ENCODE measurements around the gene ZMYND8.
"Not testable (repeated sequence)": the region's sequence is repeated elsewhere in the genome, so short reads cannot be mapped to it uniquely, and the experiment has no call there.

The ZMYND8 gene

DNA sequence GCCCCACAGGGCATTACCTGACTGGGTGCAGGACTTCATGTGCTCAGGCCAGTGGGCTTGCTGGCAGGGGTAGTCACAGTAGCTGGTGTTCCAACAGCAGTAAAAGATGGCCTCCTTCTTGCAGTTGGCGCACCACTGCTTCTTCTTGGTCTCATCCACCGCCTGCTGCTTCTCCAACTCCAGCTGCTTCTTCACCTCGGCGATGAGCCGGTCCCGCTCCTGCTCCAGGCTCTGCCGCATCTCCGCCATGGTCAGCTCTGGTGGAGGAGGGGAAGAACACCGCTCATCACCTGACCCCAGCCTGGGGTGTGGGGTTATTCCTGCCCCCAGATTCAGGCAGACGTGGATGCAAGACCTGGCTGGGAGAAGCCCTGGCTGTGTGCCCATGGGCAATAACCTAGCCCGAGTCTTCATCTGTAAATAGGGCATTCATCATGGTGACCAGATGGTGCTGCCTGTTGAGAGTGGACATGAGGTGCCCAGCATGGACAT, 132.2 kb downstream of the ZMYND8 start:
- no peak for DNase-seq (ENCODE audit: low spot score)

DNA sequence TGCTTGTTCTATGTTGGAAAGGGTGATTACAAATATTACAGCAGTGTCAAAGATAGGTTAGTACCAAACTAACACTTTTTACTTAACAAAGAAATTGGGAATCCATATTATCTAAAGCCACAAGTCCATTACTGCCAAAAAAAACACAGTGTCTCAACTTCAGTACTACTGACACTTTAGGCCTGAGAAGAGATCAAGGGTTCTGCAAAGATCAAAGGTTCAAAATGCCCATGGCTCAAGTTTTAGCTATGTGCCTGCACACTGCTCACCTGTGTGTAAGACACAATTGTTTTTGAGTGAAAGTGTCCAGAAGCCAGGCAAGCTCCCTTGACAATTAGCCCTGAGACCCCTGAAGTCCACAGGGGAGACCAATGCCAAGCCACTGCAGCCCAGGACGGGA, 132.6 kb downstream of the ZMYND8 start:
- no peak for DNase-seq (ENCODE audit: low spot score)

DNA sequence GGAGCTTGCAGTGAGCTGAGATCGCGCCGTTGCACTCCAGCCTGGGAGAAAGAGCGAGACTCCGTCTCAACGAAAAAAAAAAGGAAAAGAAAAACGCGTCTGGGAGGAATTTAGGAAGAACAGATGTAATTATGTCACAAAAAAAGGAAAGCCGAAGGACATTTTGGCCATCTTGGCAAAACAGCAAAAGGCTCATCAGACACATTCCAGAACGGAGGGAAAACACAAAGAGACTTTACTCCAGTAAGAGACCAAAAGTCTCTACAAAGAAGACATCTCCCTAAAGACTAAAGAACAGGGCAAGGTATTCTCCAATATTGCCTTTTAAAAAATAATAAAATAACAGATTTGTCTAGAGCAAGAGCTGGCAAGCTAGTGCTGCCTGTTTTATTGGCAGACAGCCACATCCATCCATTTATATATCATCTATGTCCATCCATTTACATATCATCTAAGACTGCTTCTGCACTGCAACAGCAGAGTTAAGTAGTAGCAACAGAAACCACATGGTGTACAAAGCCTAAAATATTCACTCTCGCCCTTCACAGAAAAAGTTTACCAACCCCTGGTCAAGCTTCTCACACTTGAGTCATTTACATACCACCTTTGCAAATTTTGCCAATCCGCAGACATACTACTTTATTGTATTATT, 133.9 kb downstream of the ZMYND8 start:
- no peak for DNase-seq (ENCODE audit: low spot score)

DNA sequence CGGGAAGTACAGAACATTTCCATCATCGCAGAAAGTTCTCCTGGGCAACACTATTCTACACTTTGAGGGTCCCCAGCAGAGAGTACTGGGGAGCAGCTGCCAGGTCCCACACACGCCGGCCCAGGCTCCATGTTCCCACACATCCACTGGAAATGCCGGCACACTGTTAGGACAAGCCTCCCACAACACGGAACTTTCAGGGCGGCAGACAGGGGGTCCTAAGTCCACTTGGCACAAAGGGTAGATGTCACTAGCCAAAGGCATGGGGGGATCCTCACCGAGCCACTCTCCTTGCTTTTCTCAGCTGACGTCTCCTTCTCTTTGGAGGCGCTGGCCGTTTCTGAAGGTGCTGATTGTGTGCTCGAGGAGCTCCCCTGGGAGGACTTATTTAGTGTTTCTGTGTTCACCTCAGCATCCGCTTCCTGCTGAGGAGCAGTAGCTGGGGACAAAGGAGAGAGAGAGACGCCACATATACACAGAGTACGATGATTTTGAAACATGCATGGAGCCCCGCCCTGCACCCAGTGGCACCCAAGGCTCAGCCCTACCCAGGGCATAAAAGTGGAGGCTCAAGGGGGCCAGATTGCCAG, 135.4 kb downstream of the ZMYND8 start:
- DNase-seq (ENCODE audit: low spot score), result no peak

DNA sequence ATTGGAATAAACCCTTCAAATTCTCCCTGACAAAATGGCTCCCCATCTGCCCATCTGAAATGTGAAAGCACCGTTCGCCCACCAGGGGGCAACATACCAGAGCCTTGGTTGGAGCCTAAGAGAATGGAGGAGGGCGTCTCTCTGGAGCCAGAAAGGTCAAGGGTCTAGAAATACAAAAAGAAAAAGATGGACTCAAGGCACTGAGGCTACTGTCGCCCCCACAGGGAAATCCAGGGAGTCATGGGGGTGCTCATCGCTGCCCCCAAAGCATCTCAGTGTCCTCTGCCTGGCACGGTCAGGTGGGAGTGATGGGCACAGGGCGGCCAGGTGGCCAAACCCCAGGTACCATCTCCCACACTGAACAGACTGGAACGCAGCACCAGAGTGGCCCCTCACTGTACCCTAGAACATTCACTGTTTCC, 136.3 kb downstream of the ZMYND8 start:
- DNase-seq (ENCODE audit: low spot score), result peak; percentile 45

DNA sequence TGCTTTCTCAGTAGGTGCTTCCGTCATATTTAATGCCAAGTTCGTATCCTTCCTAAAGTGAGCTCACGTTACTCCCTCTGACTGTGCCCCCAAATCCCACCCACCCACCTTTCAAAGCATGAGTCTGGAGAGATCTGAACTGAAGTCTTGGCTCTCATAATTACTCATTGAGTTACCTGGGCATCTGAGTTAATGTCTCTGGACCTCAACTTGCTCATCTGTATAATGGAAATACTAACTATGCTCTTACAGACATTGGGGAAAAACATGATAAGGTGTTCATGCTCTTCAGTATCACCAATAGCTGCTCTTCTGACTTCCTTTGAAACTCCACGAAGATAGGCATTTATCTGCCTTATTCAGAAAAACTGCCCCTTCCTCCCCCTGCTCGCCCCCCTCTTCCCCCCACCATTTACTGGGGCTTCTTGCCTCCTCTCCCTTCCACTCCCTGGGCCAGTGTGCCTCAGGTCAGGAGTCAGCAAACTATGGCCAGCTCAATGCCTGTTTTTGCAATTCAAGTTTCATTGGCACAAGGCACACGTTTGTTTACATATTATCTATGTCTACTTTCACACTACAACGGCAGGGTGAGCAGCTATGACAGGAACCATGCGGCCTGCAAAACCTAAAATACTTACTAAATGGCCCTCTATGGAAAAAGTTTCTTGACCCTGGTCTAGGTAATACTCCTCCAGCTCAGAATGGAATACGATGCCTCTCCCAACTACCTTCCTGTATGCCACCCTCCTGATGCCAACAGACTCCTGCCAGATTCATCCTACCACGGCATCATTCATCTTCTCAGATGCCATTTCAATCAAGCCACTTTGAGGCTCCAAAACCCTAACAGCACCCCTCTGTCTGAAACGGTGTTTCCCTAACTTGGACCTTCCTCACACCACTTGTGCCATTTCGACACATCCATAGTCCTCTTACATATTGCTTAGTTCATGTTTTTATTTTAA, 138.7 kb downstream of the ZMYND8 start:
- DNase-seq (ENCODE audit: low spot score), result no peak

DNA sequence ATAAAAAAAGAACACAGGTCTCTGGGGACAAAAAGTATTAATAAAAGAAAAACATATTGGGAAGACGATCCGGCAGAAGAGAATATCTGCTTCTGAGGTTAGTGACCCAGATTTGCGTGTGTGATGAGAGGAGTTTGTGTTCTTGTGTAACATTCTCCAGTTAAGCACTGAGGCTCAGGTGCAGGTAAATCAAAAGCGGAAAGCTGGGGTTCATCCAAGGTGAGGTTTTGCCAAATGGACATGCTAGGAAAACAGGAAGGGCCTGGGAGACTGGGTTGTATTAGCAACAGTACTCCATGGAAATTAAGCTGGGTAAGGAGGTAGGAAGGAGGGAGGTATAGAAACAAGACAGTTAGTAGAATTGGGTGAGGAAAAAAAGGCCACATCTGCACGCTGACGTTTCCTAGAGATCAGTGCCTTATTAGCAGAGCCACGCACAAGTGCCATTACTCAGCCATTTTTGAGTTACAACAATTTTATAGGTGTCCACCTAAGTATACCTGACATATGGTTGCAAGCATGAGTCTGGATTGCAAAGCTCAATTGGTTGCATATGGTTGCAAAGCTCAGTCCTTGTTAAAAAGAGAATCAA, 139.6 kb downstream of the ZMYND8 start:
- DNase-seq (ENCODE audit: low spot score), result no peak

DNA sequence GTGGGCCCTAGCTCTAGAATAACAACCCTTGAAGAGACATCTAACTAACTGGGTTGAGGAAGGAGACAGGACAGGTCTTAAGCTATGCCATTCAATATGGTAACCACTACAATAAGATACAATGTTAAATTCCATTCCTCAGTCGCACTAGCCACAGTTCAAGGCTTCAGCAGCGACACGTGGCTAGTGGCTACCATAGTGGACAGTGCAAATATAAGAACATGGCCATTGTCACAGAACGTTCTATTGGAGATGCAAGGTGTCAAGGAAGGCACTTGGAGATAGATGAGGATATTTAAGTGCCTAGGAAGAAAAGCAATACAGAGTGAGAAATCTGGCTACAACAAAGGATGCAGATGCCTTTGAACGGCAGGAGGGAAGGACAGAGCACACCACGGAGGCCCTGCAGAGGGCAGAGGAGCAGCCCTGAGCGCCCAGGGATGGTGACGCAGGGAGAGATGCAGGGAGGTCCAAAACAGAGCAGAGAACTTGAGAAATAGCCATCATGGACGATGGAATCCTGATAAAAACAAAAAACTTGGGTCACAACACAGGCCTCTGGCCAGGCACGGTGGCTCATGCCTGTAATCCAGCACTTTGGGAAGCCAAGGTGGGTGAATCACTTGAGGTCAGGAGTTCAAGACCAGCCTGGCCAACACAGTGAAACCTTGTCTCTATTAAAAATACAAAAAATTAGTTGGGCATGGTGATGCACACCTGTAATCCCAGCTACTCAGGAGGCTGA, 140.7 kb downstream of the ZMYND8 start:
- DNase-seq (ENCODE audit: low spot score), result no peak

DNA sequence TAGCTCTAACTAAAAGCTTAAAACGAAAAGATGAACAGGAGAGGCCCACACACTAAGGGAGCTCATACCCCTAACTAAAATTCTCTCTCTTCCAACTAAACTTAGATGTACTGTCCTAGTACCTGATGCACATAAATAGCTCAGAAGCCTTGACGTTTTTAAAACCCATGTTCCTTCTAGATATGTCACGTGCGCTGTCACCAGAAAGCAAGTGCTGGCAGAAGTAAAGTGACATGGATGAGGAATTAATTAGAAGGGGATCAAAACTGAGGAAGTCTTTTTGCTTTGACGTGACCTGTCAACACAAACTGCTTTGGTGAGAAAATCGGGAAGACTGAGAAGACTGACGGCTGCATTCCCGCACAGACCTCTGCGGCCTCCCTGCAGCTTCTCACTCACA, 142.5 kb downstream of the ZMYND8 start:
- DNase-seq (ENCODE audit: low spot score), result no peak

DNA sequence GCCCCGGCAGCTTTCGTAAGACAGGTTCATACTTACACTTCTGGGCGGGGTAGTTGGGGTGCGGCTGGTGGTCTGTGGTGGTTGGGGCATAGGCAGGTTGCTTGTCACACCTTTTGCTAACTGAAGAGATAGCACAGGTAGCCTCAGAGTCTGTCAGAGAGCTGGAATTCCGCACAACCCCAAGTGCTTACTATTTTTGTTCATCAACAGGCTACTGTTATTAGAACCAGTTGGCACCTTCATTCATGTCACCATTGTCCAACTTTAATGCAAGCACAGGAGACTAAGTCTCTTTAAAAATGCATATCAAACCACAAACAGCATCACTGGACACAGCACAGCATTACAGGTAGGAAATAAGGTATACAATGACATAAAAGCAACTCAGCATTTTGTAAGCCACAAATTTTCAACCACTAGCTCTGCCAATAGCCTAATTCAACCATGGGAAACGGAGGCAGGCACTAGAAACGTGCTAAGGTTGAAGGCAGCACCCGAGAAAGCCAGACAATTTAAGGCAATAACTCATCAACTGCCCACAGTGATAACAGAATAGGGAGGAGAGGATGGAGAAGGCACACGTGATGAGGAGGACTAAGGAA, 143.8 kb downstream of the ZMYND8 start:
- DNase-seq (ENCODE audit: low spot score), result no peak

DNA sequence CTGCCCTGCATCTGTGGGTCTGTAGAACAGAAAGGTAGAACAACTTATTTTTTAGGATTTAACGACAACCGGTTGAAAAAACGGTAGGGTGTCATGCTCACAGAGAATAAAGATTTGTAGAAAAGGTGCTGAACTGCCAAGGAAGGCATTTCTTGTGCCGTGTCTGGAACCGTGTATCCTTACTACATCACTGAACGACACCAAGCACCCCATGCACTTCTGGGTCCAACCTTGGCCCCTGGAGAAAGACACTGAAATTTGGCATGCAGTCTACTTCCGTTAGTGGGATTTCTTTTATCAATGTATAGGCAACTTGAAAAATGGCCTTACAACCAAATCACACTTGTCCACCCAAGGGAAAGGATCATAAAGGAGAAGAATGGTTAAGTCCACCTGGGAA, 145.5 kb downstream of the ZMYND8 start:
- DNase-seq (ENCODE audit: low spot score), result no peak

DNA sequence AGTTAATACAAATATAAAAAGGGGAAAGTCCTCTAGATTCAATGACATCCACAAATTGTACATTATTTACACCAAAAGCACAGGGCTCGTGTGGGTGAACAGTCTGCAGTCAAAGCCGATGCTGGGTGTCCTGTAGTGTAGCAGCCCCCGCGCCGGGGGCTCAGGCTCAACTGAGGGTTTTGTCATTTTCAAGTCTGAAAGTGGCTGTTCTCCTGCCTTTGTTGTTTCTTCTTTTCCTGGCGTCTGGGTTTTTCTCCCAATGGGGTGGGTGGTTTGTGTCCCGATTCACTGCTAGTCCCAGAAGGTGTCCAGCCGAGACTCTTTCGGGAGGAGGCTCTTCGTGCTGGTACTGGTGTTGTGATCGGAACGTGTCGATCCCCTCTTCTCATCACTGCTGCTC, 146.0 kb downstream of the ZMYND8 start:
- no peak for DNase-seq (ENCODE audit: low spot score)

DNA sequence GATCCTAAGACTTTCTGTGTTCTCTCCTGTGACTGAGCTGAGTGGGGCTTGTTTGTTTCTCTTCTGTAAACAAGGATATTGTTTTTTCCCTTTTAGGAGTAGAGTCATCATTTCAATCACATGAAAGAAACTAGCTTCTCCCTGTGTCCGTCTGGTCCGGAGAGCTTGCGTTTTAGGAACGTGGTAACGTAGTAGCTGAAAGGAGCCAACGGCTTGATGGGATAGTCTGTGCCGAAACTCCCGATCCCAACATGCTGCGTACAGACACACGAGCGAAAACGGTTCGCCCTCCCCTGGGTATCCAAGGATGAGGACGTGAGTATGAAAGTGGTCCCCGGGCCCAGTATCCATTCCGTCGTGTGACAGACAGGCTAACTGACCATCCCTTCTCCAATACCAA, 146.5 kb downstream of the ZMYND8 start:
- no peak for DNase-seq (ENCODE audit: low spot score)

DNA sequence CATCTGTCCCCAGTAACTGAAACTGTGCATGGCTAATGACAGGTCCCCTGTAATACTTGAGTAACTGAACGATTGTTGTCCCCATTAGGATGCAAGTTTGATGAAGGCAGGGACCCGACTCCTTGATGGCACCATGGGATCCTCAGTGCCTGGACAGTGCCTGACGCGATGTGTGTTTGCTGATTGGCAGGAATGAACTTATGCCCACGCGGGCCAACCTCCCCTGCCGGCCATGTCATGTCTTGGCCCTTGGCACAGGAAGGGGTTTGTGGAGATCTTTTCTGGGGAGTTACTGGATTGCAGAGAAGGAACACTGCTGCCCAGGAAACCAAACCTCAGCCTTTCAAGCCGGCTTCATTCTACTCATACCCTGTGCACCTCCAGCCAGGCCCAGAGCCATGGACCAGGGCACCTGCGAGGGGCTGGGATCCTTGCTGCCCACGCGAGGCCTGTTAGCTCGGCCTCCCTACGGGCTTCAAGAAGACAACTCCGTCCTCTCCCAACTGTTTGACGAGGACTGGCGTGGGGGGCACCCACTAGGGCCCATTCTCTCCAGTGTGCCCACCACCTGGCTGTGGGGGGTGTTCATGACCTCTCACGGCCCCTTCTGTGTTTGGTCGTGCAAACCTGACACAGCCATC, 147.8 kb downstream of the ZMYND8 start:
- DNase-seq (ENCODE audit: low spot score), result no peak

DNA sequence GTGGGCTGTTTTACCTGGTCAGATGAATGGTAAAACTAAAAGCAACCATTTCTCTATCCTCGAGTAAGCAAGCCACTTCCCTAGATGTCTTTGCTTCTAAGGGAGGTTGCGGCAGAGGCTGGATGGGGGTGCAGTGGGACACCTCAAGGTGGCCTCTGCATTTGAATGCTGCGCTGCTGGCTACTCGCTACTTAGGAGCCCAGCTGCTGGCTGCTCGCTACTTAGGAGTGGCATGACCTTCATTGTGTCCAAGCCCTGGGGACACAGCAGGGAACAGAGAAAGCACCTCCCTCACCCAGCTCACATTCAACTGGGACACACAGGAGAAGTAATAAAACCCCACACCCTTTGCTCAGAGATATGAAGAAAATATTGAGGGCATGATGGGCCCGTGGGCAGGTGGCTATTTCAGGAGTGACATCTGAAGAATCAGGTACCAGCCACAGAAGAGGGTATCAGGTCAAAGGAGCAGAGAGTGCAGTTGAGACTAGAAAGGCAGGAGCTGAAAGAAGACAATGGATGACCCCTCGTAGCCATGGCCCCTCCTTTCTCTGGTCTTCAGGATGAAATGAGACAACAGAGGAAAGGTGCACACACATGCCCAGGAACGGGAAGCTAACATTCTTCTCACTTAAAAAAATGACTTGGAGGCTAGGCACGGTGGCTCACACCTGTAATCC, 149.4 kb downstream of the ZMYND8 start:
- no peak for DNase-seq (ENCODE audit: low spot score)

DNA sequence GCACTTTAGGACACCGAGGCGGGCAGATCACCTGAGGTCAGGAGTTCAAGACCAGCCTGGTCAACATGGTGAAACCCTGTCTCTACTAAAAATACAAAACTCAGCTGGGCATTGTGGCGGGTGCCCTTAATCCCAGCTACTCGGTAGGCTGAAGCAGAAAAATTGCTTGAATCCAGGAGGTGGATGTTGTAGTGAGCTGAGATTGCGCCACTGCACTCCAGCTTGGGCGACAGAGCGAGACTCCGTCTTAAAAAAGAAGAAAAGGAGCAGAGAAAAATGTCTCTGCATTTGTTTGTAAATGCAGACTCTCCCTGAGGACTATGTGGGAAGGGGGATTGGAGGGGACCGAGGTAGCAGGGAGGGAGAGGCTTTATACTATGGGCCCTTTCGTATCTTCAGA, 149.9 kb downstream of the ZMYND8 start:
- DNase-seq (ENCODE audit: low spot score), result not testable (repeated sequence)

DNA sequence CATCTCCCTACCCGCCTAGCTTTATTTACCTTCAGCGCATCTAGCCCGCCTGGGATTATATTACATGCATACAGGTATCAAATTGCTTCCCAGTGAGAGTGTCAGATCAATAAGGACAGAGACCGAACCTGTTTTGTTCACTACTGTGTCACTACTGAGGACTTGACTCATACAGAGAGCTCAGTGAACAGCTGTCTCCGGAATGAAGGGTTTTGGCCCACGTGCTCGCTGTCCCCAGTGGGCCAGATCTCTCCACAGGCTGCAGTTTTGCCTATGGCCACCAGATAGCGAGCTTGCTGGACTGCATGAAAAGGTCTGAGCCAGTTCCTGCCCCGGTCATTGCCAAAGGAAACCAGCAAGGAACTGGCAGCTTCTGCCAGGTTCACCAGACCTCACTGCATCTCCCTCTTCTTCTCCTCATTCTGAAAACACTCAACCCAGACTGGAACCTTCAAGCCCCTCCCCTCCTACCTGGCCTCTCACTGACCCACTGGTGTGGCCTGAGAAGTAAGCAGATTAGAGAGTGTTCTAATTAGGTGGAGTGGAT, 150.8 kb downstream of the ZMYND8 start:
- DNase-seq (ENCODE audit: low spot score), result peak; percentile 78

DNA sequence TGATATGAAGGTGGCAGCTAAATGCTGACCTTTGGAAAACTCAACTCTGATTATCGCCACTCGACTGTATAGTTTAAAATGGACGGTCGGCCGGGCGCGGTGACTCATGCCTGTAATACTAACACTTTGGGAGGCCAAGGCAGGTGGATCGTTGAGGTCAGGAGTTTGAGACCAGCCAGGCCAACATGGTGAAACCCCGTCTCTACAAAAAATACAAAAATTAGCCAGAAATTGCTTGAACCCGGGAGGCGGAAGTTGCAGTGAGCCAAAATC, 151.7 kb downstream of the ZMYND8 start:
- not testable (repeated sequence) for DNase-seq (ENCODE audit: low spot score)

DNA sequence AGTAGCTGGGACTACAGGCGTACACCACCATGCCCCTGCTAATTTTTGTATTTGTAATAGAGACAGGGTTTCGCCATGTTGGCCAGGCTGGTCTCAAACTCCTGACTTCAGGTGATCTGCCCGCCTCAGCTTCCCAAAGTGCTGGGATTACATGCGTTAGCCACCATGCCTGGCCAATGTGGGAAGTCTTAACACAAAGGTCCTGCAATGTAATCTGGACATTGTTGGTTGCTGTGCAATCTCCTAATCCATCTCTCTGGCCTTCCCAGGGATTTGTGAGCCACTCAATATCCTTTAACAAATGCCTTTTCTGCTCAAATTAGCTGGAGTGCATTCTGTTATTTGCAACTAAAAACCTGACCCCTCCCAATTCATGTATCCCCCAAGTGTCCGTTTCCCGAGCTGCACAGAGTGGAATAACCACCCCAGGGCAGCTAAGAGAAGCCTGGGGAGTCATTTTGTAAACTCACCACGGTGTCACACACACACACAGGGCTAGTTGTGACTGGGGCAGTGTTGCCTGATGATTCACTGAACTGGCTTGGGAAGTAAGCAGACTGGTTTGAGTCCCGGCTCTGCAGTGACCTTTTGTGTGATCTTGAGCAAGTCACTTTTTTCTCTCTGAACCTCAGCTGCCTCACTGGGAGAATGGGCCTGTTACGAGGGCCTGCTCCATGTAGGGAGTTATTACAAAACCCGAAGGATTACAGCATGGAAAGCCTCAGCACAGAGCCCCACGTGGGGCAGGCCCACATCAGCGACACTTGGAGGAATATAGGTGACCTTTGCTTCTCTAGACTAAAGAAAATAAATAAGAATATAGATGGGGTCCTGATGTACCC, 152.3 kb downstream of the ZMYND8 start:
- DNase-seq (ENCODE audit: low spot score), result peak; percentile 45
